SH-SY5Y (cell line): Measurements from ENCODE around the gene WTIP.

ENCODE experiments used
- GATA2 ChIP-seq: IDR thresholded peaks from 2 replicates; pipeline ENCODE4 v1.6.1; 2011; ENCODE audit warnings: mild to moderate bottlenecking, low read depth, low read length
- GATA3 ChIP-seq: IDR thresholded peaks from 2 replicates; pipeline ENCODE4 v1.6.1; 2011; ENCODE audit warnings: low read depth, mild to moderate bottlenecking, low read length, moderate library complexity

DNA sequence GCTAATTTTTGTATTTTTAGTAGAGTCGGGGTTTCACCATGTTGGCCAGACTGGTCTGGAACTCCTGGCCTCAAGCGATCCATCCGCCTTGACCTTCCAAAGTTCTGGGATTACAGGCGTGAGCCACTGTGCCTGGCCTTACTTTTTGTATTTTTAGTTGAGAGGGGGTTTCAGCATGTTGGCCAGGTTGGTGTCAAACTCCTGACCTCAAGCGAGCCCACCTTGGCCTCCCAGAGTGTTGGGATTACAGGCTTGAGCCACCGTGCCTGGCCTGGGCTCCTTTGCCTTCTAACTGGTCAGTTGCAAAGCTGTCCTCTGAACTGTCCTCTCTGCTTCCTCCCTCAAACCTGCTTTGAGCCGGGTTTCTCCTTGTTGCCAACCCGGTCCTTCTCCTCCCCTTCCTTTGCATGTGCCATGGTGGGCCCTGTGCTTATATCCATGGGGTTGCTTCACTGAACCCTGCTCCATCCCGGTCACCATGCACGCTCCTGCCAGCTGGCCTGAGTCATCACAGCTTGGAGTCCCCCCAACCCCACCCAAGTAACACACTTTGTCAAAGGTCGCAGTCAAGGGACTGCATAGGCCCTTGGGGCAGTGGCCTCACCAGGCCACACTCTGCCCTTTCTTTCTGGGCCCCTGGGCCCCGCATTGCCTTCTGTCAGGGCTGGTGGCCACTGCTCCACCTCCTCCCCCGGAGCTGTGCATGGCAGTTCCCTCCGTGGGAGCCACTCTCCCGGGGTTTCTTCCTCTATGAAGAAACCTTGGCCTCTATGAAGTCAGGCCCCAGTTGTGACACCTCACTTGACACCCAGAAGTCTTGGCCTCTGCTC is 21.2 kb downstream of the WTIP start:
- TF ChIP-seq GATA3 (no peak), GATA2 (no peak)
